Activated naive CD8-positive, alpha-beta T cell treated with anti-CD3 and anti-CD28 coated beads, Interleukin-2, amount 50 U/mL, for 24 hours (primary cell): ENCODE data around the gene PRM3.
"Not testable (repeated sequence)": the region's sequence is repeated elsewhere in the genome, so short reads cannot be mapped to it uniquely, and the experiment has no call there.

ENCODE experiments used
- ATAC-seq: fragments of 150-1000 bp; cut with Tn5 transposase; one replicate; pipeline ENCODE4 v1.10.0; 2021
- DNase-seq: peaks from one replicate; pipeline ENCODE4 v3.0.0; 2021
- H3K27ac Mint-ChIP-seq: one replicate; pipeline ENCODE4 v1.8.0; 2021; ENCODE audit warnings: mild to moderate bottlenecking, mixed read lengths
- H3K27me3 Mint-ChIP-seq: one replicate; pipeline ENCODE4 v1.8.0; 2021; ENCODE audit warnings: mixed read lengths
- H3K36me3 Mint-ChIP-seq: one replicate; pipeline ENCODE4 v1.8.0; 2021; ENCODE audit warnings: low read depth, mixed read lengths
- H3K4me1 Mint-ChIP-seq: one replicate; pipeline ENCODE4 v1.8.0; 2021; ENCODE audit warnings: mixed read lengths
- H3K4me3 Mint-ChIP-seq: one replicate; pipeline ENCODE4 v1.8.0; 2021; ENCODE audit warnings: mild to moderate bottlenecking, moderate library complexity, mixed read lengths
- H3K9me3 Mint-ChIP-seq: one replicate; pipeline ENCODE4 v1.8.0; 2021; ENCODE audit warnings: mixed read lengths

PRM3 gene

GRCh38 chr16:11309895-11310633 lies 36.6 kb upstream of the PRM3 start:
- H3K9me3 Mint-ChIP-seq: no peaks in the 10 kb centered on the region
- no peaks in the 10 kb centered on the region for H3K36me3 Mint-ChIP-seq
- H3K27ac Mint-ChIP-seq: peak overlapping the region; percentile 32
- no peak for ATAC-seq
- H3K27me3 Mint-ChIP-seq: peaks cover 2% of the 10 kb centered on the region
- DNase-seq: no peak
- H3K4me1 Mint-ChIP-seq: peaks cover 53% of the 10 kb centered on the region
- H3K4me3 Mint-ChIP-seq: no peak overlapping the region

- ATAC-seq: no peak
- no peak overlapping the region for H3K4me3 Mint-ChIP-seq
- no peak overlapping the region for H3K27ac Mint-ChIP-seq
- H3K27me3 Mint-ChIP-seq: no peaks in the 10 kb centered on the region
- peaks cover 48% of the 10 kb centered on the region for H3K4me1 Mint-ChIP-seq
- H3K36me3 Mint-ChIP-seq: no peaks in the 10 kb centered on the region
- no peak for DNase-seq
- no peaks in the 10 kb centered on the region for H3K9me3 Mint-ChIP-seq
Measured at GRCh38 chr16:11308493-11309283, 35.3 kb upstream of the PRM3 start.

GRCh38 chr16:11307639-11308492 lies 34.4 kb upstream of the PRM3 start:
- Mint-ChIP-seq H3K27ac (no peak overlapping the region), H3K9me3 (no peaks in the 10 kb centered on the region), H3K27me3 (no peaks in the 10 kb centered on the region), H3K4me1 (peaks cover 39% of the 10 kb centered on the region), H3K4me3 (no peak overlapping the region), H3K36me3 (no peaks in the 10 kb centered on the region)
- ATAC-seq (no peak), DNase-seq (no peak)

GRCh38 chr16:11306997-11307638 lies 33.7 kb upstream of the PRM3 start:
- H3K9me3 Mint-ChIP-seq: no peaks in the 10 kb centered on the region
- H3K4me1 Mint-ChIP-seq: peaks cover 32% of the 10 kb centered on the region
- H3K4me3 Mint-ChIP-seq: no peak overlapping the region

GRCh38 chr16:11306381-11306780 lies 33.0 kb upstream of the PRM3 start:
- Mint-ChIP-seq H3K4me1 (peaks cover 26% of the 10 kb centered on the region), H3K27ac (no peak overlapping the region), H3K4me3 (no peak overlapping the region), H3K9me3 (no peaks in the 10 kb centered on the region), H3K27me3 (no peaks in the 10 kb centered on the region), H3K36me3 (no peaks in the 10 kb centered on the region)
- DNase-seq: no peak
- ATAC-seq: no peak

More at GRCh38 chr16:11306997-11307638, 33.7 kb upstream of the PRM3 start:
- no peaks in the 10 kb centered on the region for H3K36me3 Mint-ChIP-seq
- no peaks in the 10 kb centered on the region for H3K27me3 Mint-ChIP-seq
- no peak overlapping the region for H3K27ac Mint-ChIP-seq
- DNase-seq: no peak
- ATAC-seq: no peak

GRCh38 chr16:11303405-11304138 lies 30.1 kb upstream of the PRM3 start:
- ATAC-seq: no peak
- peaks cover under 1% of the 10 kb centered on the region for H3K27me3 Mint-ChIP-seq

GRCh38 chr16:11302977-11303376 lies 29.5 kb upstream of the PRM3 start:
- no peak for ATAC-seq
- no peaks in the 10 kb centered on the region for H3K36me3 Mint-ChIP-seq
- H3K27me3 Mint-ChIP-seq: peaks cover 1% of the 10 kb centered on the region
- peaks cover 18% of the 10 kb centered on the region for H3K4me1 Mint-ChIP-seq
- no peak for DNase-seq
- H3K9me3 Mint-ChIP-seq: no peaks in the 10 kb centered on the region
- H3K27ac Mint-ChIP-seq: no peak overlapping the region
- no peak overlapping the region for H3K4me3 Mint-ChIP-seq

More at GRCh38 chr16:11303405-11304138, 30.1 kb upstream of the PRM3 start:
- no peak overlapping the region for H3K27ac Mint-ChIP-seq
- H3K9me3 Mint-ChIP-seq: no peaks in the 10 kb centered on the region
- H3K4me1 Mint-ChIP-seq: peaks cover 17% of the 10 kb centered on the region
- H3K36me3 Mint-ChIP-seq: no peaks in the 10 kb centered on the region
- H3K4me3 Mint-ChIP-seq: no peak overlapping the region
- no peak for DNase-seq

- H3K4me1 Mint-ChIP-seq: peaks cover 25% of the 10 kb centered on the region
- no peak overlapping the region for H3K4me3 Mint-ChIP-seq
- DNase-seq: no peak
- H3K9me3 Mint-ChIP-seq: no peaks in the 10 kb centered on the region
- peaks cover 1% of the 10 kb centered on the region for H3K27me3 Mint-ChIP-seq
- H3K27ac Mint-ChIP-seq: no peak overlapping the region
- H3K36me3 Mint-ChIP-seq: no peaks in the 10 kb centered on the region
- no peak for ATAC-seq
Measured at GRCh38 chr16:11301645-11302501, 28.4 kb upstream of the PRM3 start.

GRCh38 chr16:11300560-11300892 lies 27.1 kb upstream of the PRM3 start:
- H3K4me1 Mint-ChIP-seq: peaks cover 35% of the 10 kb centered on the region
- peaks cover 1% of the 10 kb centered on the region for H3K27me3 Mint-ChIP-seq
- no peaks in the 10 kb centered on the region for H3K36me3 Mint-ChIP-seq
- H3K4me3 Mint-ChIP-seq: no peak overlapping the region
- DNase-seq (no peak), ATAC-seq (no peak)
- no peaks in the 10 kb centered on the region for H3K9me3 Mint-ChIP-seq
- no peak overlapping the region for H3K27ac Mint-ChIP-seq

GRCh38 chr16:11299865-11300559 lies 26.6 kb upstream of the PRM3 start:
- H3K27ac Mint-ChIP-seq: no peak overlapping the region

GRCh38 chr16:11298950-11299547 lies 25.6 kb upstream of the PRM3 start:
- Mint-ChIP-seq H3K4me1 (peaks cover 42% of the 10 kb centered on the region), H3K27ac (peak overlapping the region; percentile 46)
- not testable (repeated sequence) for H3K27me3 Mint-ChIP-seq, H3K4me3 Mint-ChIP-seq, DNase-seq, H3K36me3 Mint-ChIP-seq, H3K9me3 Mint-ChIP-seq, ATAC-seq

More at GRCh38 chr16:11299865-11300559, 26.6 kb upstream of the PRM3 start:
- no peak overlapping the region for H3K4me3 Mint-ChIP-seq
- ATAC-seq: no peak
- DNase-seq: no peak
- H3K36me3 Mint-ChIP-seq: no peaks in the 10 kb centered on the region
- H3K4me1 Mint-ChIP-seq: peaks cover 37% of the 10 kb centered on the region
- H3K9me3 Mint-ChIP-seq: no peaks in the 10 kb centered on the region
- peaks cover 1% of the 10 kb centered on the region for H3K27me3 Mint-ChIP-seq

- Mint-ChIP-seq H3K4me1 (peaks cover 47% of the 10 kb centered on the region), H3K9me3 (no peaks in the 10 kb centered on the region), H3K27me3 (peaks cover 5% of the 10 kb centered on the region), H3K4me3 (no peak overlapping the region), H3K27ac (peak overlapping the region; percentile 46), H3K36me3 (no peaks in the 10 kb centered on the region)
- ATAC-seq (no peak), DNase-seq (no peak)
Measured at GRCh38 chr16:11298143-11298900, 24.9 kb upstream of the PRM3 start.
